Cortex of kidney (tissue), 1 donor: Measurements from ENCODE around the gene CYREN.
"Not testable (repeated sequence)": the region's sequence is repeated elsewhere in the genome, so short reads cannot be mapped to it uniquely, and the experiment has no call there.

Source experiments
- DNase-seq: peaks from one replicate; lab custom pipeline; 2025; lab: John Stamatoyannopoulos, UW

CYREN gene

DNA sequence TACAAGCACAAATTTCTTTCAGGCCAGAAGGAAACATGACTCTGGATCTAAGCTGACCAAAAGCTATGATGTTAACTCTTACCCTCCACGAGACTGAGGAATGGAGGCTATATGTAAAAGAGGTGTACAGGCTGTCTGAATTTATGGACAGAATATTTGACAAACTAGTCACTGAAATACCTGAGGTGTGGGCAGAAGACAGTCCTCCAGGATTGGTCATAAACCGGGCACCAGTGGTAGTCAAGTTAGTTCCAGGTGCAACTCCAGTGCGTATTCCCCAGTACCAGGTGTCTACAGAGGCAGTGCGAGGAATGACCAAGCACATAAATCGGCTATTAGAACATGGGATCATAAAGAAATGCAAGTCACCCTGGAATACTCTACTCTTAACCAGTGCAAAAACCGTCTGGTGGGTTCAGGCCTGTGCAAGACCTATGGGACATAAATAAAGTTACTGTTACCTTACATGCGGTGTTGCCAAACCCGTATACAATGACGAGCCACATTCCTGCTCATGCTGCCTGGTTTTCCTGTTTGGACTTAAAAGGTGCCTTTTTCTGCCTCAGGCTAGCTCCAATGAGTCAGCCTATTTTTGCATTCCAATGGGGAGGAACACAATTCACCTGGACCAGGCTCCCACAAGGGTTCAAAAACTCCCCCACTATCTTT is 6.7 kb upstream of the CYREN start:
- no peak for DNase-seq

DNA sequence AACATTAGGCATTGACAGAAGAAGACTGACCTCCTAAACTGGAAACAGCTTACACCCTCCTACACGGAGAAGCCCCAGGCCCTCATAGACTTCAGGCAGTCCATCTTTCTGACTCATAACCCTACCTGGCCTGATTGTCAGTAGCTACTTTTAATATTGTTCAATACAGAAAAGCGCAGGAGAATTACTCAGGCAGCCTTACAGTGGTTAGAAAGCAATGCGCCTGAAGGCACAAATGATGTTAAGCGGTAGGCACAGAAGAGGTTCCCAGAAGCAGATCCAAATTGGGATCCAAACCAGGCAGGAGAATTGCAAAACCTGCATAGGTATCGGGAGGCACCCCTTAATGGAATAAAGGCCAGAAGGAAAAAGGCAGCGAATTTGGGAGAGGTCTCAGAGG is 5.4 kb upstream of the CYREN start:
- DNase-seq: no peak

DNA sequence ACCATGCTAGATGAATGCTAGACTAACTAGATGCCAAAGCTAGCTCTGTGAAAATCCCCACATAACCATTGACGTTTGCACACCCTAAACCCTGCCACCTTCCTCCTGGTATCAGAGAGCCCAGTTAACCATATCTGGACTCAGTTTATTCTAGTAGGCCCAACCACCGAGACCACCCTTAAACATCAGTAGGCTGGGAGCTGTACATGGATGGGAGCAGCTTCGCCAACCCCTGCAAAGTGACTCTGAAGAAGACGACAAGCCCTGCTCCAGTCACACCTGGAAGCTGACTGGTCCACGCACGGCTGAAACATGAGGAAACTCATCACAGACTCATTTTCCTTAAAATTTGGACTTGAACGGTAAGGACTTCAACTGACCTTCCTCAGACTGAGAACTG is 4.4 kb upstream of the CYREN start:
- no peak for DNase-seq

DNA sequence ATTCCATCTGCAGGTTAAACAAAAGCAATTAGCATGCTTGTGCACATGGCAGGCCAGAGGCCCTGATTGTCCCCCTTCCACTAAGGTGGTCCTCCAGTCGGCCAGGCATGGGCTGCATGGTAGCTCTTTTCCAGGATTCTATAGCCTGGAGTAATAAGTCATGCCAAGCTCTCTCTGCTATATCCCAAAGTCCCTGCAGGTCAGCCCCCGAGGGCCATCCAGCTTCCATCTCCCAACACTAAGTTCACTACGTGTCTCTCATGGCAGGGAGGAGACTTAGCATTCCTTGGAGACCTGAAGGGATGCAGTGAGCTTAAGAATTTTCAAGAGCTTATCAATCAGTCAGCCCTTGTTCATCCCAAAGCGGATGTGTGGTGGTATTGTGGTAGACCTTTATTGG is 3.4 kb upstream of the CYREN start:
- not testable (repeated sequence) for DNase-seq

DNA sequence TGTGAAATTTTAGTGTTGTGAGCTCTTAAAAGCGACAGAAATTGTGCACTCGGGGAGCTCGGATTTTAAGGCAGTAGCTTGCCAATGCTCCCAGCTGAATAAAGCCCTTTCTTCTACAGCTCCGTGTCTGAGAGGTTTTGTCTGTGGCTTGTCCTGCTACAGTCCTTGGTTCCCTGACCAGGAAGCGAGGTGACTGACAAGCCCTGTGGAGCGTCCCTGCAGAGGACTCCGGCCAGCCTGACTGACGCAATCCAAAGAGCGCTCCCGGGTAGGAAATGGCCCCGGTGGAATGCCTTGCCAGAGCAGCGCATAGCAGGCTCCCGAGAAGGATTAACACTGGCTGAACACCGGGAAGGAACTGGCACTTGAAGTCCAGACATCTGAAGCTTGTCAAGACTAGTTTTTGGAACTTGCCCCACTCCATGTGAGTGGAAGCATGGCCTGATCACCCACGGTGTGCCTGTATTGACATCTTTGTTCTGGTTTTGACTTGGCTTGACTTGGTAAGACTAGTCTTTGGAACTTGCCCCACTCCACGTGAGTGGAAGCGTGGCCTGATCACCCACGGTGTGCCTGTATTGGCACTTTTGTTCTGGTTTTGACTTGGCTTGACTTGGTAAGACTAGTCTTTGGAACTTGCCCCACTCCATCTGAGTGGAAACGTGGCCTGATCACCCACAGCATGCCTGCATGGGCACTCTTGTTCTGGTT is 1.2 kb upstream of the CYREN start:
- DNase-seq: not testable (repeated sequence)

DNA sequence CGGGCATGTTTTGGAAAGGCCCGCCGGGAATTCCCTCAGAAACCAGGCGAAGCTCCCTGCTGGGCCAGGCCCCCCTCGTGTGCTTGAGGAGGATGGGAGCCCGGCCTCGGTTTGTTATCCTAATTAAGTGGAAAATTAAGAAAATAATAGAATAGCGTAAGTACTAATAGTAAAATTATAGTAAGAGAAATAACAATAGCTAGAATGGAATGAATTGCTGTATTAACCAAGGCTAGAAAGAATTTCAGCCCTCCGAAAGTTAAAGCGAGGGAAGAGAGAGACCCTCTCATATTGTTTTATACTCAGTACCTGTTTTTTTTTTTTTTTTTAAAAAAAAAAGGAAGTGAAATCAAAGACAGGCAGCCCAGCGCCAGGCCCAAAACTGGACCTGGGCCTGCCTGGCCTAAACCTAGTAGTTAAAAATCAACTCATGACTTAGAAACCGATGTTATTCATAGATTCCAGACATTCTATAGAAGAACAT is 533 bp upstream of the CYREN start:
- not testable (repeated sequence) for DNase-seq

DNA sequence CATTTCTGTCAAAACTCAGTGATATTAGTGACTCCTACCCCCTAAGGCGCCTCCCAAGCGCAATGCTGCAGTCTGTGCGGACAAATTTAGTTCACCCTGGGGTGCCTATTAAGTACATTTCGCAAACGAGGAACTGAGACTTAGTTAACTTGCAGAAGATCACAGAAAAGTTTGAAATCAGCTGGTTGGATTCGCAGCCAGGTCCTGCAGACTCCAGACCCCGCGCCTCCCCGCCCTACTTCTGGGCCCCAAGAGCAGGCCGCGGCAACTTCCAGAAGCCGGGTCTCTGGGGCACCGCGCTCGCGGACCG is 588 bp downstream of the CYREN start:
- no peak for DNase-seq

DNA sequence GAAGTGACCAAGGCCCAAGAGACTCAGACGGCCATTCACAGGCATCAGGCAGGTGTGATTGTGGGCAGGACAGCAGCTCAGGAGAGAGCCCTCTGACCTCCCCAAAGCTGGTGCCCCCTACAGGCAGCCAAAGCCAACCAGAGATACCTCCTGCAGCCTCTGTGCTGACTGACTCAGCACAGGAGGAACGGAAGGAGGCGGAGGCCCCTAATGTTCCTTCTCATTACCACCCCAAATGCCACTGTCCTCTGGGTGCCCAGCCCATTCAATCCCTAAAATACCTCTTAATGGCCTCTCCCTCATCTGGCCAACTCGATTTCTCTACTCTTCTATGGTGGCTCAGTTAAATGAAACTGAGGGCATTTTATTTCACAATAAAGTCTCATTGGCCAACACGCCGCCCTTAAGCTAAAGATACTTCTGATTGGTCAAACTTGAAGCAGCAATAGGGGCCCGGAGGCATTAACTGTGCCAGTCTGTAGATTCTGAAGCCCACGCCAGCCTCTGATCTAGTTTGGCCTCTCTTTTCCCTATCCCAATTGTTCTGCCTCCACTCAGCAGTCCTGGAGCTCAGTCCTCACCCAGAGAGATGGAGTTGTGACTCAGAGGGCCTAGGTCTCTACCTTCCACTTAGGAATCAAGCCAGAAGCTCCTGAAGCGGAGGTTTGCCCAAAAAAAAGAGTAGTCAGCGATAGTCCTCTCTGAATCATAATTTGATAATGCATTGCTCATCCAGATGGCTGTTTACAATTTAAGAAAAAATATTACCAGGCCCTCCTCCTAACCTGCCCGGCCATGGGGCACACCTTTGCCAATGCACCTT is 1.2 kb downstream of the CYREN start:
- DNase-seq: no peak

DNA sequence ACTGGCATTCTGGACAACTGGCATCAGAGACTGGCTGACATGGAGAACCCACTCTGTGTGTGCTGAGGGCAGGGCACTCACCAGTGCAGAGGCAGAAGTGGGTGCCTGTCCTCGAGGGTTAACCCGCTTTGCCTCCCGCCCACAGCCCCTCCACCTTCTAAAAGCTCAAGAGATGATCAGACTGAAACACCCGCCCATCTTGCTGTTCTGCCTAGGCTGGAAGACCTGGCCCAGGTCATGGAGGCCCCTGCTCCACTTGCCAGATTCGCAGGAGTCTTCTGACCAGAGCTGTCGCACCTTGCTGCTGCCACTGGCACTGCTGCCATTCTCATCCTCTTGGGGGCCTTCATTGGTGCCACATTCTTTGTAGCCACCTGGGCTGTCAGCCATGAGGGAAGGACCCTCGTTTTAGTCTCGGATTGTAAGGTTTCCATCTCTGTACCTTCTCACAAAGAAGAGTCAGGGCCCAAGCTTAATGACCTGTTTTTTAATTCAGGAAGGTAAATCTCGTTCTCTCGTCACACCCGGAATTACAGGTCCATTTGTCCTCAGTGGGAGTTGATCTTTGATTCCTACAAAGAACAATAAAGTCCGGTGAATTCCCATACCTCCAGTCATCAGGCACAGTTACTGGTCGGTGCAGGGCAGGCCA is 1.9 kb downstream of the CYREN start:
- DNase-seq: no peak

DNA sequence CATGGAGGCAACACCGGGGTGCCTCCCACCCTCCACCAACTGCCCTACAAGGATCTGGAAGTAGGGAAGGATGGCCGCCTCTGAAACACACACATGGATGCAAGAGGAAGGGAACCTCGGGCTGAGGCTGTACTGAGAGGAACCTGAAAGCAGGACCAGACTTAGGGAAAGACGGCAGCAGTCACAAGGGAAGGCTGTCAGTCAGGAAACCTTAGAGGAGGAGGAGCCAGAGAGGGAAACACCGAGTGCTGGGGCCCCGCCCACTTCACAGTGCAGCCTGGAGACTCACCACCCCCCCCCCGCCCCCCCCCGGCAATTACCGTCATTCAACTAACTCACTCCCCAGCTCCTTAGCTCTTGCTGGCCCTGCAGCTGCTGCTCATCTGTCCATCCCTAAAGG is 2.5 kb downstream of the CYREN start:
- DNase-seq: no peak

DNA sequence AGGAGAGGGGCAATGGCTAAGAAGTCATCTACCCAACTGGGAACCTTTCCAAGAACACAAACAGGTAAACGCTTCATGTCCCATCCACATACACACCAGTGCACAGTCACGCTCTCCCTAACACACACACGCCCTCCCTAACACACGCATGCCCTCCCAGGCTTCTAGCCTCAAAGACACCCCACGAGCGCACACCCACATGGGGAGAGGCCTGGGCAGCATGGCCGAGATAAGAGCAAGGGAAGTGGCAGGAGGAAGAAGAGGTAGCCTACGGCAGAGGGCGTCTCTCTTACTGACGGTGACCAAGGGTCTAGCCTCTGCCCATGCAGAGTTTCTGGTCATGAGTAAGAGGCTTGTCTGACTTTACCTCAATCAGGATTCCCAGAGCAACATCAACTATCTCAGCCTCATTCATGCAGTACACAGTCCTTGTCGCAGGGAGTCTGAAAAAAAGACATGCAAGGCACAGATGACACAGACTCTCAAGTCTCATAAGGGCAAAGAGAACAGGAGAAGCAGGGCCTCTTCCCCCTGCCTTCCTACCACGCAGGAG is 3.1 kb downstream of the CYREN start:
- no peak for DNase-seq

DNA sequence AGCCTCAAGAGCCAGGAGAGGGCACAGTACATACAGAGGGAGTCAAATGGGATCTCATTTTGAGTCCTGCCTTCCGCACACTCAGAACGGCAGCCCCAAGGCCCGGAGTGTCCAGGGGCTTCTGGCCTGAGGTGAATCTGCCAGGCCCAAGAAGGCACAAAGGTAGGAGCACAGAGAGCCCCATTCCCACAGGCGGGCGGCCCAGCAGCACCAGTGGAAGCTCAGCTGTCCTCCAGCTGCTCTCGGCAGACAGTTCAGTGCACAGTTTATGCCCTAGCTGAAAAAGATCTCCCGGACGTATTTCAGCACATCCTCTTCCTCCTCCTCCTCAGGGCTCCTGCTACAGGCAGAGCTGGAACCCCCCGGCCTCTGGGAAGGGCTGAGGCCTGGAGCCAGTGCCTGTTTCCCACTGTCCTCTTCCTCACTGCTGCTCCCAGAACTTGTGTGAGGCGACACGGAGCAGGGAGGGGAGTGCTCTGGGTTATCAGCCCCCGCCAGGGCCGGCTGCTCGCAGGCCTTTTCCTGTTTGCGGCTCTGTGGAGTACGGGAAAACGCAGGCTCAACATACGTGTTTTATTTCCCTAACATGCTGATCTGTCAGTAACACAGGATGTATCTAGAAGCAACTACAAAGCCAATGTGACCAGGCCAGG is 4.0 kb downstream of the CYREN start:
- DNase-seq: no peak

DNA sequence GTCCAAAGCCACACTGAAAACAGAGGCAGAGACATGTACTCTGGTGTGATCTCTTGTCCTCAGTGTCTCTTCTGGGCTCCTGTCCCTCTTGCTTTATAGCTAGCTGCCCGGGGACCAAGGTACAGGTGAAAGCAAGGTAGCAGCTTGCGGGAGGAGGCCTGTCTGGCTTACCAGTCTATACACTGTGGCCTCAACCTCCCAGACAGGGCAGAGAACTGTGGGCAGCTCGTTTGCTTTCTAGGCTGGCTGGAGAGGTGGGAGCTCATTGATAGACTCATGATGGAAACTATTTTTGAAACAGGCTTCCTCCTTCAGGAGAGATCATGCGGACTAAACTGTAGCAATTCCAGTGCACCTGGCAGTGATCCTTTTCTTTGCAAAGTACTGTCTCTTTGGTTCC is 4.6 kb downstream of the CYREN start:
- no peak for DNase-seq

DNA sequence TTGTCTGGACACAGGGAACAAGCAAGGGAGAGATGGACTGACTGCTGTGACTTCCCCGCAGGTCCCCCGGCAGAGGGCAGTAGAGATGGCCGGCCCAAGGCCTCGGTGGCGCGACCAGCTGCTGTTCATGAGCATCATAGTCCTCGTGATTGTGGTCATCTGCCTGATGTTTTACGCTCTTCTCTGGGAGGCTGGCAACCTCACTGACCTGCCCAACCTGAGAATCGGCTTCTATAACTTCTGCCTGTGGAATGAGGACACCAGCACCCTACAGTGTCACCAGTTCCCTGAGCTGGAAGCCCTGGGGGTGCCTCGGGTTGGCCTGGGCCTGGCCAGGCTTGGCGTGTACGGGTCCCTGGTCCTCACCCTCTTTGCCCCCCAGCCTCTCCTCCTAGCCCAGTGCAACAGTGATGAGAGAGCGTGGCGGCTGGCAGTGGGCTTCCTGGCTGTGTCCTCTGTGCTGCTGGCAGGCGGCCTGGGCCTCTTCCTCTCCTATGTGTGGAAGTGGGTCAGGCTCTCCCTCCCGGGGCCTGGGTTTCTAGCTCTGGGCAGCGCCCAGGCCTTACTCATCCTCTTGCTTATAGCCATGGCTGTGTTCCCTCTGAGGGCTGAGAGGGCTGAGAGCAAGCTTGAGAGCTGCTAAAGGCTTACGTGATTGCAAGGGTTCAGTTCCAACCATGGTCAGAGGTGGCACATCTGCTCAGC is 6.0 kb downstream of the CYREN start:
- DNase-seq: no peak

DNA sequence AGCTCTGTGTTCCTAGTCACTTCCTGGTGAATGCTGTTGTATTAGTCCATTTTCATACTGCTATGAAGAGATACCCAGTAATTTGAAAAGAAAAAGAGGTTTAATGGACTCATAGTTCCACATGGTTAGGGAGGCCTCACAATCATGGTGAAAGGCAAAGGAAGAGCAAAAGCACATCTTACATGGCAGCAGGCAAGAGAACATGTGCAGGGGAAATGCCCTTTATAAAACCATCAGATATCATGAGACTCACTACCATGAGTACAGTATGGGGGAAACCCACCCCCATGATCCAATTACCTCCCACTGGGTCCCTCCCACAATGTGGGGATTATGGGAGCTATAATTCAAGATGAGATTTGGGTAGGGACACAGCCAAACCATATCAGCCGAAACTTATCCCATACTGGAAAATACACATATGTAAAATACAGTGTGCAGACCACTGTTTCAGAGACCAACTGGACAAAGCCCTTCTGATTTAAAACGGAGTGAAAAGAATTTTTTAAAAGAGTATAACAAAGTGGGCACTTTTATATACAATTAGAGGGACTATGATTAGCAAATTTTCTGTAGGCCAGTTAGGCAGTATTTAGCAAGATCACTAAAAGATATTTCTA is 8.0 kb downstream of the CYREN start:
- no peak for DNase-seq

DNA sequence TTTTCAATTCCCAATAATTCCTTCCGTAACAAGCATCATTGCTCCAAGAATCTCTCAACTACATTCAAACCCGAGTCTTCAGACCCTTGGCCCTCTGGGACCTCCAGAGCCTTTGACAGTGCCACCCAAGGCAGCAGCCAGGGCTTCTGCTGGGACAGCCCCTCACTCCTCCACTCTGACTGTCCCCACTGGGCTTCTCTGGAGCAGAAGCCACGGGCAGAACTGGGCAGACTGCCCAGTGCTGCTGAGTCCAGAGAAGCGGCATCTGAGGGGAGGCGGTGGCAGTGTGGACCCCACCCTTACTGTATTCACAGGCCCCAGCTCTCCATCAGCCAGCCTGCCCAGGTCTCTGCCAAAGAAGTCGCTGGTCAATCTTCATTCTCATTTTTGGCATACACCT is 8.8 kb downstream of the CYREN start:
- DNase-seq: no peak

DNA sequence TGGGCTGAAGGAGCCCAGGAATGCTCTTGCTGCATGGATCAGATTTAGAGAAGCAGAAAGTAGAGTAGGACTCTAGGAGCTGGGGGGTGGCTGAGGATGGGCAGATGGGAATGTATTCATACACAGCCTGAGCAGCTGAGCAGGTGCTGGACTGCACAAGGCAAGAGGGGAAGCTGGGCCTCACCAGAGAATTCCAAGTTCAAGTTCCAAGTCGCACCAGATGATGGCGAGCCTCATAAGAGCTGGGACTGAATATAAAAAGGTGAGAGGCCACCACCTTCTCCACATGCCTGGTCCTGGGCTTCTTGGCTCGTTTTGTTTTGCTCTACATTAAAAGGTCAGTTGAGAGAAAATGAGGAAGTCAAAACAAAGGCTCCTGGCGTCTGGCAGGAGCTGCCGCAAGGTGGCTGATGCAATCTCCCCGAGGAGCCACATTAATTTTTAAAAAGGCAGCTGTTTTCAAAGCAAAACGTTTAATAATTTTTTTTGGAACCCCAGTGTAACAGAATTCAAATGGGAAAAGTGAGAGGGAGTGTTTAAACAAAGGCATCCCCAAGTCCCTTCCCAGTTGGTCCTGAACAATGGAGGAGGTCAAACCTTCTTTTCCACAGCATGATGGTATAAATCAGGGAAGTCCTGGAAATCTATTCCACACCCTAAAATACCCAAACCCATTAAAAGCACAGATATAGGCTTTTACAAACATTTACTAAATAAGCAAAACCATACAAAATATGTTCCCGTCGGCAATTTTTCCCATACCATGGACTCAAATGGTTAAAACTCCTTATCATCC is 9.5 kb downstream of the CYREN start:
- no peak for DNase-seq

DNA sequence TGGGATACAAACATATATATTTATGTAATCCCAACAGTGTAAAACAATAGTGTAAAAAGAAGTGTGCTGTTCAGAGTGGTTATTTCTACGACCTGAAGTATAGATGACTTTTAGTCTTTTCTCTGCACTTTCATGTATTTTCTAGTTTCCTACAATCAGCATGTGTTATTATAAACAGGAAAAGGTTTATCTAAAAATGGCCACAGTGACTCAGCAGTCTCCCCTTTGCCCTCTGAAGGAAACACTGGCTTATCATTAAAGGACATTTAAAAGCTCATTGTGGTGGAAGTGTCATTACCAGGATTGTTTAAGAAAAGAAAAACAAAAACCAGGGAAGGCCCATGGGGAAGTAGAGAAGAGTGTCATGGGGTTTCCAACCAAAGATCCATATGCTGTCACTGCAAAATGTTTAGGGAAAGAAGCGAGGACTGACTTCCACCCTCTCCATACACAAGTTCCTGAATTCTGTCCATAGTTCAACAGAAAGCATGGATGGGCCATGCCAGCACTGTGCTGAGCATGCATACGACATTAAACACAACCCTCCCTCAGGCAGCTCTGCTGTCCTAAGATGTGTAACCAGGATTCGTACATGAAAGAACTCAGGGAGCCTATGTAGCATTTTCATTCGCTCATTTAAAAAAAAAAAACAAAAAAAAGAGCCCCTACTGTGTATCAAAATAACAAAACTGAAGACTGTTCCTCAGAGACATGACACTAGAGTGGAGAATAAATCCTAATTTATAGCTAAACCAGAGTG is 10.2 kb downstream of the CYREN start:
- DNase-seq: no peak
